ENCODE measurements around the gene GPATCH4. TPM values are rescaled to one million over a fixed set of nuclear protein-coding genes. Genes with fewer than 3 reads are reported as not detected.

The GPATCH4 gene
- total and polyA plus RNA-seq, 2 of the 4 experiments (the other 2 are of a cell fraction): 32.6 to 41.8 TPM

Other genes starting within 250 kb of the GPATCH4 start
- gene RHBG, start 232.3 kb downstream of the GPATCH4 start, total RNA-seq (2012; rRNA removed): not detected in 2 replicates
- not detected in 2 replicates for gene RHBG, start 232.3 kb downstream of the GPATCH4 start, polyA plus RNA-seq (2012; rRNA removed)
- 2.9 and 3.6 TPM in 2 replicates for gene MEF2D, start 100.7 kb downstream of the GPATCH4 start, total RNA-seq (2012; rRNA removed)
- gene MEF2D, start 100.7 kb downstream of the GPATCH4 start, polyA plus RNA-seq (2012; rRNA removed): 20.0 and 25.0 TPM in 2 replicates
- gene IQGAP3, start 28.9 kb downstream of the GPATCH4 start, total RNA-seq (2012; rRNA removed): 13.6 TPM in 2 replicates
- gene IQGAP3, start 28.9 kb downstream of the GPATCH4 start, polyA plus RNA-seq (2012; rRNA removed): 12.5 and 14.9 TPM in 2 replicates
- not detected in 2 replicates for gene TTC24, start 21.8 kb downstream of the GPATCH4 start, total RNA-seq (2012; rRNA removed)
- gene TTC24, start 21.8 kb downstream of the GPATCH4 start, polyA plus RNA-seq (2012; rRNA removed): not detected in 2 replicates
- 70.3 and 74.2 TPM in 2 replicates for gene NAXE, start 9.7 kb downstream of the GPATCH4 start, total RNA-seq (2012; rRNA removed)
- gene NAXE, start 9.7 kb downstream of the GPATCH4 start, polyA plus RNA-seq (2012; rRNA removed): 60.6 and 61.0 TPM in 2 replicates
- gene HAPLN2, start 17.9 kb upstream of the GPATCH4 start, total RNA-seq (2012; rRNA removed): not detected in 2 replicates
- gene HAPLN2, start 17.9 kb upstream of the GPATCH4 start, polyA plus RNA-seq (2012; rRNA removed): not detected in 2 replicates
- not detected in 2 replicates for gene BCAN, start 40.6 kb upstream of the GPATCH4 start, total RNA-seq (2012; rRNA removed)
- gene BCAN, start 40.6 kb upstream of the GPATCH4 start, polyA plus RNA-seq (2012; rRNA removed): 0.07 TPM in 1 of 2 replicates, not detected in the other
- gene NES, start 75.9 kb upstream of the GPATCH4 start, total RNA-seq (2012; rRNA removed): 40.1 and 46.1 TPM in 2 replicates
- gene NES, start 75.9 kb upstream of the GPATCH4 start, polyA plus RNA-seq (2012; rRNA removed): 25.3 and 26.7 TPM in 2 replicates
- 6.1 and 6.3 TPM in 2 replicates for gene CRABP2, start 104.1 kb upstream of the GPATCH4 start, total RNA-seq (2012; rRNA removed)
- gene CRABP2, start 104.1 kb upstream of the GPATCH4 start, polyA plus RNA-seq (2012; rRNA removed): 12.2 and 15.7 TPM in 2 replicates
- 2.3 and 3.1 TPM in 2 replicates for gene METTL25B, start 127.0 kb upstream of the GPATCH4 start, total RNA-seq (2012; rRNA removed)
- 9.6 and 10.1 TPM in 2 replicates for gene METTL25B, start 127.0 kb upstream of the GPATCH4 start, polyA plus RNA-seq (2012; rRNA removed)
- 13.6 and 17.0 TPM in 2 replicates for gene ISG20L2, start 127.3 kb upstream of the GPATCH4 start, total RNA-seq (2012; rRNA removed)
- gene ISG20L2, start 127.3 kb upstream of the GPATCH4 start, polyA plus RNA-seq (2012; rRNA removed): 27.2 and 27.3 TPM in 2 replicates
- gene MRPL24, start 139.6 kb upstream of the GPATCH4 start, total RNA-seq (2012; rRNA removed): 65.3 and 68.8 TPM in 2 replicates
- gene MRPL24, start 139.6 kb upstream of the GPATCH4 start, polyA plus RNA-seq (2012; rRNA removed): 94.9 and 99.5 TPM in 2 replicates
- 94.6 and 145 TPM in 2 replicates for gene HDGF, start 150.2 kb upstream of the GPATCH4 start, total RNA-seq (2012; rRNA removed)
- 102 and 123 TPM in 2 replicates for gene HDGF, start 150.2 kb upstream of the GPATCH4 start, polyA plus RNA-seq (2012; rRNA removed)
- gene PRCC, start 166.1 kb upstream of the GPATCH4 start, total RNA-seq (2012; rRNA removed): 10.6 and 14.7 TPM in 2 replicates
- gene PRCC, start 166.1 kb upstream of the GPATCH4 start, polyA plus RNA-seq (2012; rRNA removed): 52.4 and 59.6 TPM in 2 replicates
- 0.28 TPM in 1 of 2 replicates, not detected in the other for gene SH2D2A, start 215.4 kb upstream of the GPATCH4 start, total RNA-seq (2012; rRNA removed)
- 0.23 TPM in 1 of 2 replicates, not detected in the other for gene SH2D2A, start 215.4 kb upstream of the GPATCH4 start, polyA plus RNA-seq (2012; rRNA removed)

Measured in IMR-90 (cell line).